HL-60/S4 (cell line): ENCODE data around the gene MATR3.

Source experiments
- in situ Hi-C: fragments of 300-500 bp; cut with MboI; formaldehyde crosslinking; loops from 2 replicates; pipeline ENCODE4 v1.14.3; 2022; ENCODE audit warnings: low sequenced_read_pairs

The MATR3 gene

DNA sequence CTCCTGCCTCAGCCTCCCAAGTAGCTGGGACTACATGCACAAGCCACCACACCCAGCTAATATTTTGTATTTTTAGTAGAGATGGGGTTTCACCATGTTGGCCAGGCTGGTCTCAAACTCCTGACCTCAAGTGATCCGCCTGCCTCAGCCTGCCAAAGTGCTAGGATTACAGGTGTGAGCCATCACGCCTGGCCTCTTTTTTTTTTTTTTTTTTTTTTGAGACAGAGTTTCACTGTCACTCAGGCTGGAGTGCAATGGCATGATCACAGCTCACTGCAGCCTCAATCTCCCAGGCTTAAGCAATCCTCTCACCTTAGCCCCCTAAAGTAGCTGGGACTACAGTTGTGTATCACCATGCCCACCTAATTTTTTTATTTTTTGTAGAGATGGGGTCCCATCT lies 22.8 kb upstream of the MATR3 start:
- in situ Hi-C loops, result loop anchor here (25.0 kb wide), 2 partner anchors 458 to 633 kb away; no protein-coding TSS in a partner anchor

DNA sequence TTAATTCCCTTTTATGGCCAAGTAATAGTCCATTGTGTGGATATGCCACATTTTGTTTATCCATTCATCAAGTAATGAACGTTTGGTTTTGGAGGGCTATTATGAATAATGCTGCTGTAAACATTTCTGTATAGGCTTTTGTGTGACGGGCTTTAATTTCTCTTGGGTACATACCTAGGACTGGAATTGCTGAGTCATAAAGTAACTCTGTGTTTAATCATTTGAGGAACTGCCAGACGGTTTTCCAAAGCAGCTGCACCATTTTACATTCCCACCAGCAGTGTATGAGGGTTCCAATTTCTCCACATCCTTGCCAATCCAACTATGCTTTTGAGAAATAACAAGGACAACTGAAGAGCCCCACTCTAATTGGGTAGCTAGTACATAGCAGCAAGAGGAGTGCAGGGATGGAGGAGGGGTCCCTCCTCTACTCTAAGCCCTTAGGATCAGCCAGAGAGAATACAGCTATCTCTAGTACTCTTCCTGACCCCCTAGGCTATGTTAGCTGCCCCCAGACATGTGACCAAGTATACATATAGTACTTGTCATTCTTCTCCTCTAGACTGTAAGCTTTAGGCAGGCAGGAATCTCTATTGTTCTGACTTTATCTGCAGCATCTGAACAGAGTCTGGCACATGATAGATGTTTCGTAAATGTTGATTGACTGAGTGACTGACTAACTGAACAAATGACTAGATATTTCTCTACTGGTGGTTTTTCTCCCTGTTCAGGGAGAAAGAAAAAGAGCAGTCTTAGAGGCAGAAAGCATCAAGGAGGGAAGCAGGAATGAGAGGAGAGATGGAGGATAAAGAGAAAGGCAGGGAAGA lies 22.1 kb upstream of the MATR3 start:
- in situ Hi-C loops, result loop anchor here (25.0 kb wide), 2 partner anchors 459 to 634 kb away; no protein-coding TSS in a partner anchor

DNA sequence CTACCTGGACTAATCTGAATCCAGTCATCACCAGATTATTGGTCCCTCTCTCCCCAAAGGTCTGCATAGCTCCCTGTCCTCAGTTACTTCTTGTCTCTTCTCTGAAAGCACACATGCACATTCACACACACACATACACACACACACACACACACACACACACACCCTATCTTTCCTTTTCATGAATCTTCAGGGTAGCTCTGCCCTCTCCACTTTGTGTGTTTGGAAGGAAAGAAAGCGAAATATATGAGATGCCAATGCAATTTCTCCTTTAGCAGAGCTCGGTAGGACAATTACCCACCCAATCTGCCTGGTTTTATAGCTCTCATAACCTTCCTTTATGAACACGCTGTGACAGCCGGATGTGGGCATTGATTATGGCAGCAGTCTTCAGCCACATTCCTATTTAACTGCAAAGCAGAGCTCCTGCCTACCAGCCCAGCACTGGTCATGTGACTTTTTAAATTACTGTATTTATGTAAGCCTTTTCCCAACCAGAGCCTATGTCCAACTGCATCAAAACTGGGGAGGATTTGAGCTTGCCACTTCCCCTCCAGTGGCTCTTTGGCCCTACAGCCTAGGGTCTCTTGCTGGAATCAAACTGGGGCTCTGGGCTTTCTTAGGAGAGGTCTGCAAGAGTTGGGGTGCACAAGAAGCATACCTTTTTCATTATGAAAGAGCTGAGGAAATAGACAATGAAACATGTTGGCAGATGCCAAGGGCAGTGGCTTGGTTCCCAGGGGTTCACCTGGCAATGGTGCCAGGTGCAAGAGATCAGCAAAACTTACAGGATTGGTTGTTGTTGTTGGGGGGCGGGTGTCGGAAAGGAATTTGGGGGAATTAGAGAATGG lies 20.8 kb upstream of the MATR3 start:
- in situ Hi-C loops, result loop anchor here (25.0 kb wide), 2 partner anchors 460 to 635 kb away; no protein-coding TSS in a partner anchor

DNA sequence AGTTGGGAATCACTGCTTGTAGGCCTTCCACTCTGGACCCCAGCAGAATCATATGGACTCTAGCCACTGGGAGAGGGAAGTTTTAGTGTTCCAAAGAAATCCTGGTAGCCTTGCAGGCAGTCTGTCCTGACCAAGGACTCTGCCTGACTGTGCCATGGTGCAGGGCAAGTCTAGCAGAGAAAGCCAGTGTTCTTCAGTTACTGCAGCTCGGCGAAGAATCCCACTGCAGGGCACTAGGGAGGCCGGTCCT lies 20.3 kb upstream of the MATR3 start:
- in situ Hi-C loops, result loop anchor here (25.0 kb wide), 2 partner anchors 461 to 636 kb away; no protein-coding TSS in a partner anchor

DNA sequence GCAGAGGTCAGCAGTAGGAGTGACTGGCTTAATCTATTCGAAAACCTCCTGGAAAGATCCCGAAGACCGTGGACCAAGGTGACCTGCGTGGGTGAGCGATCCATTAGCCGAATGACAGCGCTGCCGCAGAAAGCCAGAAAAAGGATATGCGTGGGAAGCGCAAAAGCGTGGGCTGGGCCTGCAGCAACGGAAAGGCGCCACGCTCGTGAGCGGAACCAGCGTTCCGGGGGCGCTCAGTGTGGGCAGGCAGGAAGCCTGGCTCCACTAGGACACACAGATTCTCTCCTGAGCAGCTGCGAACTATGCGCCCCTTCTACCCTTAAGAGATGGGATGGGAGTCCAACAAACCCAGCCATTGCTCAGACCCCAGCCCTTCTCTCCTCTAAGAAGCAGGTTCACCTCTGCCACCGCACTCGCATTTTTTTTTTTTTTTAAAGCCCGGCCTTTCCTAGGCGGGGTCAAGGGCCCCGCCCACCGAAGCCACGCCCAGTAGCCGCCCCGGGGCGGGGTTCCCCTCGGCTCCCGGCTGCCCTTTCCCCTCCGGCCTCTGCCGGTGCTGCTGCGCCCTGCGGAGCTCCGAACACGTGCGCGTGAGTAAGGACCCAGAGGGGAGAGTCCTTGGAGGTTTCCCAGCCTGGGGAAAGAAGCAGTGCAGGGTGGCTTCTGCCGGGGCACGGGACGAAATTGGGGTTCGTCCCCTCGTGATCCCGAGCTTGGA lies 19.8 kb upstream of the MATR3 start:
- in situ Hi-C loops, result loop anchor here (25.0 kb wide), 2 partner anchors 461 to 636 kb away; no protein-coding TSS in a partner anchor

DNA sequence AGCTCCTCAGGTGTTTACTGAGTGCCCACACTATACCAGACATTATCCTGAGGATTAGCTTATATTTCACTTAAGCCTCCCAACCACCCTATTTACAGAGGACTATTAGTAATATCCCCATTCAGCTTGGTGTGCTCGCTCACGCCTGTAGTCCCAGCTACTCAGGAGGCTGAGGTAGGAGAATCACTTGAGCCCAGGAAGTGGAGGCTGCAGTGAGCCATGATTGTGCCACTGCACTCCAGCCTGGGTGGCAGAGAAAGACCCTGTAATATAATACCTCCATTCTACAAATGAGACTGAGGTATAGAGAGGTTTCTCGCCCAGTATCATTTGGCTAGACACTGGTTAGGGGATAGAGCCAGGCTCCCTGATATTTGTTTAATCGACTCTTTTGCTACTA lies 18.0 kb upstream of the MATR3 start:
- in situ Hi-C loops, result no loop called here

DNA sequence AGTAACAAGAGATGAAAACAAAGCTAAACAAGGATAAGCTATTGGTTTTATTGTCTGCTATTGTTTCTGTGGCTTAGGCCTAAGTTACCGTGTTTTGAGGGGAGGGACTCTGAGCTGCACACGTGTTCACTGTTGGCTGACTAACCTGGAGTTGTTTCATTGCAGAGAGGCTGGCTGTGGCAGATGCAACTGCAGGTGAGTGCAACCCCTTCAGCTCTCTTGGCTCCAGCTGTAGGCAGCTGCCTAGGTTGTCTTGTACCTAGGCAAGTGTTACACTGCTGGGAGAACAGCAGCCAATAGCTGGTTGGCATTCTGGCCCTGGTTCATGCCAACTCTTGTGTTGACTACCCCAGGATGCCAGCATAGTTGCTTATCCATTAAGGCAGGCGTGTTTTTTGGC lies 17.6 kb upstream of the MATR3 start:
- in situ Hi-C loops, result no loop called here

DNA sequence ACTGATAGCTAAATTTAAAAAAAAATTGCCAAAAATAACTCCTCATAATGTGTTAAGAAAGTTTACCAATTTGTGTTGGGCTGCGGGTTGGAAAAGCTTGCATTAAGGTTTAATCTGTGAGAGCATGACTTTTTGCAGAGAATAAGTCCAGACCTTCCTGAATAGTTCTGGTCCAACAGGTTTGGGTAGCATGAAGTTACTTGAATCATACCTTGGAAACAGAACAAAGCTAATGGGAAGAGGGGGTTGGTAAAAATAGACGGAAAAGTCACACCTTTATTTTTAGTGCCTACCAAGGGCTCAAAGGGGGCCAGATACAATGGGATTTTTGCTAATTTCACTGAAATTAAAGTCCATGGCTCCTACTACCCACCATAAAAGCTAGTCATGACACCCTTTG lies 17.1 kb upstream of the MATR3 start:
- in situ Hi-C loops, result no loop called here

DNA sequence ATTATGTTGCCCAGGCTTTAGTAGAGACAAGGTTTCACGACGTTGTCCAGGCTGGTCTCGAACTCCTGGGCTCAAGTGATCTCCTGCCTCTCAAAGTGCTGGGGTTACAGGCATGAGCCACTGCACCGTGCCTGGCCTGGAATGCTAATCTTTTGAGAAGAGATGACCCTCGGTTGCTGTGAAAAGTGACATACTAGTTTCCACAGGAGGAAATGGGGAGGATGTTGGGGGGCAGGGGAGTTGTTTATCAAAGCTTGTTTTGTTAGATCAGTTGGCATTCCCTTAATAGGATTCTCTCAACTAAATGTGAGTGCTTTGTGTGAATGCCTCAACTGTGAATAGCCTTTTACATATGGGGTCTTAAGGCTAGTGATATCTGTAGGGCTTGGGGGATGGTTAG lies 16.4 kb upstream of the MATR3 start:
- in situ Hi-C loops, result no loop called here

DNA sequence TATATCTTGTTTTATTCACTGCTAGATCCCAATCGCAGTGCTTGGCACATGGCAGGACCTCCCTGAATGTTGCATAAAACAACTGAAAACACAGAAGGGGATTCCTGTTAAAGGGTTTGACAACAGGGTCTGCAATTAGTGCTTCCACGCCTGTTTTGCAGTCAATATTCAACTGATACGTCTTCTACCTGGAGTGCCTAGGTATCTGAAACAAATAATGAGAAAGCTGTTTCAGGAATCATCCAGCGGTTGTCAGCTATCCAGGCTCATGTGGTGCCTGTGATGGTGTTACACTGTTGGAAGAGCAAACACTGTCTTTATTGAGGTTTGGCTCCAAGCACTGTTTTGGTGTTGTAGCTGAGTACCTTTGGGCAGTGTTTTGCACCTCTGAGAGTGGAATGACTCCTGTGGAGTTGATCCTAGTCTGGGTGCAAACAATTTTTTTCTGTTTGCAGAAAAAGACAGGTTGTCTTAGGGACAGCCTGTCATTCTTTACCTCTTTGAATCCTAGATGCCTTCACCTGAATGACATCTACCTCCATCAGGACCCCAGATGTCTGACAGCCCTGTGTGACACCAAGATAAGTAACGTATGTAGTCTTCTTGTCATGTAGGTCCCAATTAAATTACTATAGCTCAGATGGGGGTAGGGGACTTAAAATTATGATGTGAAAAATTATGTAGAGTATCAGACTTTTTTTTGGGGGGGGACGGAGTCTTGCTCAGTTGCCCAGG lies 14.8 kb upstream of the MATR3 start:
- in situ Hi-C loops, result no loop called here

DNA sequence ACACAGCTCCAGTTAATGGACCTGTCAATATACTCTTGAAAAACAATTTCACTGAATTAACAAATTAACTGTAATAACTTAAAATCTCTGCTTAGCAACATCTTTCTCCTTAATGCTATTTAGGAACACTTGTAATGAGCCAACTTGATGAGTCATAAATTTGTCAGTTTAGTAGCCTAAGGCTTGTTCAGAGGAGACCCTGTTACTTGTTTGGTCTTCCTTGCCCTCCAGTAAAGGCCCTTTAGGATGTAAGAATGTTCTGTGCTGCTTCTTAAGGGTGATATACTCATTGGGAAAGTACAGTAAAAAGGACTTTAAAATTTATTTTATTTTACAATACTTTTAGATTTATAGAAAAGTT lies 11.4 kb upstream of the MATR3 start:
- in situ Hi-C loops, result no loop called here

DNA sequence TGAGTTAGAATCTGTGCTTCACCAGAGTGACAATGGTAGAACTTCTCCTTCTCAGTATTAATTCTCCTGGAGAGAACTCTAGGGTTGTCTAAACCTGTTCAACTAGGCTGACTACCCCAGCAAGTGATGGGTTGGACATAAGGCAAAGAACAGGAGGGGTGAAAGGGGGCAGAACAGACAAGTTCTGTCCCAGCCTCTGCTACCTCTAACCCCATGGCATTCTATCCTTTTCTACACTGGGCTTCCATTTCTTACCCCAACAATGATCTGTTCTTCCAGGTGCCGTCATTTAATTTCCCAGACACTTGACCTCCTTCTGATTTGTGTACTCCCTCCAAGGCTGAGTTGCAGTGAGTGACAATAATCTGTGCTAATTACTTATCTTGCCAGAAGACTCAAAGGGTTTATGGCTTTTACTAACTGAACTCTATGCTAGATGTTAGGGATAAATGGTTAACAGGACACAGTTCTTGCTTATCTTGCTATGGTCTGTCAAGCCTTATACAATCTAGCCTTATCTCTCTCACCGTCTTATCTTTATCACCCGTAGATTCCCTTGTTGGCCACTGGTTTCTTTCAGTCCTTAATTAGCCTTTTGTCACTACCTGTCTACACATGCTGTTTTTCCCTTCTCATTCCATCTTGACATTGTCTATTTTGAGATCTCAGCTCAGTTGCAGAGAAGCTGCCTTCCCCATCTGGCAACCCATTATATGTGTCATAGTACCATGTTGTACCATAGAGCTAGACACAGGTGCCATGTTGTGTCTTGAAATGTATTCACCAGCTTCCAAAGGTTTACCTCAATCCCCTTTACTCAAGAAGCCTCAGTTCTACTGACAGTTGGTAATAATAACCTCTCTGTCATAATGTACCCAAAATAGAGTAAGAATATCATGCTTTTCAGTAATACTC lies 10.0 kb upstream of the MATR3 start:
- in situ Hi-C loops, result no loop called here

DNA sequence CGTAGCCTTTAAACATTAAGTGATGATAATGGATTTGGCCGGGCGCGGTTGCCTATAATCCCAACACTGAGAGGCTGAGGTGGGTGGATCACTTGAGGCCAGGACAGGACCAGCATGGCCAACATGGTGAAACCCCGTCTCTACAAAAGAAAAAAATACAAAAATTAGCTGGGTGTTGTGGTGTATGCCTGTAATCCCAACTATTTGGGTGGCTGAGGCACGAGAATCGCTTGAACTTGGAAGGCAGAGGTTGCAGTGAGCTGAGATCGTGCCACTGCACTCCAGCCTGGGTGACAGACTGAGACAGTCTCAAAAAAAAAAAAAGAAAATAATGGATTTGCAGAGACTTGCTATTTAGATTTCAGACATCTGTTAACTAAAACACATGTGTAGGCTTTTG lies 9.2 kb upstream of the MATR3 start:
- in situ Hi-C loops, result no loop called here

DNA sequence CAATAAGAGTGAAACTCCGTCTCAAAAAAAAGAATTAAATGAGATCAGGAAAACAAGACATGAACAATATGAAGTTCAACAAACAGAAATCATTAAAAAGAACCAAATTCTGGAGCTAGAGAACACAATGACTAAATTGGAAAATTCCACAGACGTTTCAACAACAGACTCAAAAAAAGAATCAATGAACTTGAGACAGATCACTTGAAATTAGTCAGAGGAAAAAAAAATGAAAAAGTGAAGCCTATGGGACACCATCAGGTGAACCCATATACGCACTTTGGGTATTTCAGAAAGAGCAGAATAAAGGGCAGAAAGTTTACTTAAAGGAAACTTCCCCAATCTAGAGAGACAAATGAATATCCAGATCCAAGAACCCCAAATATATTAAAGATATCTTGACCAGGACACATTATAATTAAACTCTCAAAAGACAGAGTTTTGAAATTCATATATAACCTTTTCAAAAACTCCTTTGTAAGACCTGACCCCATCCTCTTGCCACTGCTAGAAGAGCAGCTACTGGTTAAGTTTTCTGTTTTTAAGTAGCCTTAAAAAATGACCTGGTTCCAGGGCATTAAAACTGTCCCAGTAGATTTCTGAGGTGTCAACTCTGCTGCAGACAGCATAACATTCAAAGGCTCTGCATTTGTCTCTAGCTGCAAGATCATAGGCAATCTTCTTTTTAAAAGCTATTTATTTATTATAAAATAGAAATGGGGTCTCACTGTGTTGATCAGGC lies 7.7 kb upstream of the MATR3 start:
- in situ Hi-C loops, result no loop called here

DNA sequence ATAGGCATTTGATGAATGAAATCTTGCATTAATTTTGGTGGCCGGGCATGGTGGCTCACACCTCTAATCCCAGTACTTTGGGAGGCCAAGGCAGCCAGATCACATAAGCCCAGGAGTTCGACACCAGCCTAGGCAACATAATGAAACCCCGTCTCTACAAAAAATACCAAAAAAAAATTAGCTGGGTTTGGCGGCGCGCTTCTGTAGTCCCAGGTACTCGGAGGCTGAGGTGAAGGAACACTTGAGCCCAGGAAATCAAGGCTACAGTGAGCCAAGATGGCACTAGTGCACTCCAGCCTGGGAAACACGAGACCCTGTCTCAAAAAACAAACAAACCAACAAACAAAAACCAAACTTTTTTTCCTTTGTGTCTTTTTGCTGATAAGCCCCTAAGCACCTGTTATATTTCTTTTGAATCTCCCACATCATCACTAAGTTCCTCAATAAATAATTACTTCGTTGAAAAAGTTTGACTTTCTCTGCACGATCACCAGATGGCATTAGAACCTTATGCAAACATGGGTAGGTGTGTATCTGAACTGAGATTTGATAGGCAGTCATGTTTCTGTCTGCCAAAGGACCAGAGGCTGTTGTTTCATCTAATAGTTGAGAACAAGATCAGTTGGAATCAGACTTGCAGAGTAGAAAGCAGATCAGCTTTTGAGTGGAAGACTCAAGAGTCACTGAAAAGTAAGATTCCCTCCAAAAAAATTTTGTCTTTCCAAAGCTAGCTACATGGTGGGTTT lies 5.5 kb upstream of the MATR3 start:
- in situ Hi-C loops, result no loop called here

DNA sequence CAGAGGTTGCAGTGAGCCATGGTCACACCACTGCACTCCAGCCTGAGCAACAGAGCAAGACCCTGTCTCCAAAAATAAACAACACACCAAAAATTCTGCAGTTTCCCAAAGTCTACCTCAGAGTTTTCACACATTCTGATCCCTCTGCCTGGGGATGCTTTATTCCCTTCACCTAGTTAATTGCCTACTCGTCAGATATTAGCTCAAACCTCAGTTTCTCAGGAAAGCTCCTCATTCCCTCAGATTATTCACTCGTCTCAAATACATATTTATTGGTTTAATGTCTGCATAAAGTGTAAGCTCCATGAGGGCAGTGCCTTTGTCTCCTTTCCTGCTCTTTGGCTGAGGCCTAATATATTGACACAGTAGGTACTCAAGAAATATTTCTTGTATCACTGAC lies 2.5 kb upstream of the MATR3 start:
- in situ Hi-C loops, result no loop called here

DNA sequence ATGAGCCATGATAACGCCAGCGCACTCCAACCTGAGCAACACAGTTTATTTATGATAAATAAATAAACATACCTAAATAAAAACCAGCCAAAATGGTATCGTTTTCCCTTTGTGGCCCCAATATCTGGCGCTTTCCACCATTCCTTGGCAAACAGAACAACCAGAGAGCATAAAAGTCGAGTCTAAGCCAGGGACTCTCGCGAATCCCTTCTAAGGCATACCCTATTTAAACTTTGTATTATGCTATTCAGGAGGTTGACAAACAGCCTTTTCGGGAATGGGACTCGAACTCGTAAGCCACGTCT lies 386 bp upstream of the MATR3 start:
- in situ Hi-C loops, result no loop called here

DNA sequence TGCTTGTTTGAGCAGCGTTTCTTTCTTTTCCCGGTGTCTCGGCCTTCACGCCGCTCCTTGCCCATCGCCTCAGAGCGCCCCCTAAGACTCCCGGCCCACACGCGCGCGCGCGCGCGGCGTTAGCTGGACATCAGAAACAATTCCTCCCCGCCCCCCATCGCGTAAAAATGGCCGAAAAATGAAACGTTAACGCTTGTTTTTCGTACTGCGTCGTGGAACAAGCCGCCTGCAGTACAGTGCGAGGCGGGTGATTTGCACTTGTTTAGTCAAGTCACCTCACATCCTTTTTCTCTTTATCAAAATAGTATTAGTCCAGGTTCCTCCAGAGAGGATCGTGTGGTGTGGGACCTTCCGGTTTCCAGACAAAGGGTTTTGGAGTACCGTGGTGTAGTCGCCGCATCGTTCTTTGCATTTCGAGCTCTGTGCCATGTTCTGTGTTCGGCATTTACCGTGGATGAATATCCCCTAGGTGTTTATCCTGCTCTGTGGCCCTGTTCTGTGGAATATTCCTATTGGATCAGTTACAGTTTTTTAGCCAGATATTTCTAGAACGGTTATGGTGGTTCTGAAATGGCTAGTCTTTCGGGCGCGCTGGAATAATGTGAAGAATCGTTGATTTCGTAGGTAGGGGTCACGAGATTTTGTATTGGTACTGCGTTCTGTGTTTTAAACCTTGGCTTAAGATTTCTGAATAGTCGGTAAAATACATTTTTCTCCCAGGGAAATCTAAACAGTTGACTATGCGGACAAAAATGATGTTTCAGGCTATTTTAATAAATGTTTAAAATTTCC lies 1.0 kb downstream of the MATR3 start:
- in situ Hi-C loops, result no loop called here
